Vagina (tissue), 2 donors: Measurements from ENCODE around the gene SLC12A4. TPM values are rescaled to one million over a fixed set of nuclear protein-coding genes. Genes with fewer than 3 reads are reported as not detected.

ENCODE experiments used
- DNase-seq, 2 donors: peaks; one replicate each; pipeline ENCODE4 v3.0.0-alpha.2; 2017; ENCODE audit errors: extremely low spot score in 2 of 2
- H3K27ac ChIP-seq: fragments of 200-600 bp; sonication (generic); one replicate; pipeline ENCODE4 v1.5.1; 2019
- H3K27me3 ChIP-seq: fragments of 200-600 bp; sonication (generic); one replicate; pipeline ENCODE4 v1.5.1; 2019
- H3K36me3 ChIP-seq, 2 donors: fragments of 200-600 bp; sonication (generic); one replicate each; pipeline ENCODE4 v1.5.1; 2017 to 2019
- H3K4me1 ChIP-seq: fragments of 200-600 bp; sonication (generic); one replicate; pipeline ENCODE4 v1.5.1; 2019
- H3K4me3 ChIP-seq, 2 donors: fragments of 200-600 bp; sonication (generic); 1 replicate in 1 of 2; 2 replicates in 1 of 2; pipeline ENCODE4 v1.5.1; 2016 to 2019
- H3K9me3 ChIP-seq: fragments of 200-600 bp; sonication (generic); one replicate; pipeline ENCODE4 v1.5.1; 2019
- POLR2A ChIP-seq, 2 donors: fragments of 450-650 bp; IDR thresholded peaks; one replicate each; pipeline ENCODE4 v1.6.1; 2017; ENCODE audit warnings: antibody characterized with exemption in 2 of 2, mild to moderate bottlenecking in 2 of 2, moderate library complexity in 2 of 2
- POLR2AphosphoS5 ChIP-seq, 2 donors: sonication (generic); formaldehyde crosslinking; IDR thresholded peaks; one replicate each; pipeline ENCODE4 v1.9.0; 2017; ENCODE audit warnings: antibody characterized with exemption in 2 of 2, mild to moderate bottlenecking in 2 of 2, low read depth in 1 of 2; ENCODE audit not compliant: insufficient read depth in 1 of 2
- intact Hi-C: fragments of 100-400 bp; cut with DNase I; formaldehyde crosslinking; loops from one replicate; pipeline ENCODE4 v1.15.1; 2023
- total RNA-seq: library from RNA; depleted of rRNA; stranded (reverse); fragments of >200 nt; gene quantifications from one replicate; pipeline ENCODE4 v1.2.3, GENCODE V29; 2016
- TF ChIP-seq, protein P1 (sequence below), 3 experiments: fragments of 450-650 bp in 2 of 3; fragments of 200-600 bp in 1 of 3; sonication (generic) in 1 of 3; IDR thresholded peaks; one replicate each; pipeline ENCODE4 v1.5.1; 2017 to 2019; ENCODE audit warnings: antibody characterized with exemption in 3 of 3, mild to moderate bottlenecking in 2 of 3, moderate library complexity in 2 of 3

The SLC12A4 gene
- total RNA-seq, 1 donor from 2014 or later: 43.2 TPM

DNA sequence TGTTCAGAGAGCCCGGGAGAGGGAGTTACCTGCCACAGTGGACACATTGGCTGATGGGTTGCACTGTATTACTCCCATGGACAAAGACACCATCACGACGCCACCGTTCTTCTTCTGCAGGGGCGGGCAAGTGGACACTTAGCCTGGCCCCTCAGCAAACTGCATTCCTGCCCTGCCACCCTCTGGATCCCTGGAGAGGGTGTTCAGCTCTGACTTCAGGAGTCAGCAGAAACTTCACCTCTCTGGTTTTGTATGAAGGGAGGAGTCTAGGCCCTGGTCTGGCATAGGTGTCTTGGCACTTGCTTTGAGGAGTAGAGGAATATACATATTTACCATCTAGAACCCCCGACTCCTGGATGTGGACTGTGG, 21.6 kb upstream of the SLC12A4 start:
- no peaks in the 10 kb centered on the region for H3K27me3 ChIP-seq
- H3K4me3 ChIP-seq: no peak overlapping the region
- no peak overlapping the region for H3K27ac ChIP-seq
- intact Hi-C loops: no loop called here
- peaks cover 13% of the 10 kb centered on the region for H3K4me1 ChIP-seq
- TF ChIP-seq POLR2AphosphoS5 (IDR thresholded peaks at IDR 0.05; ENCODE audit: insufficient read depth in 1 of 2, low read depth in 1 of 2) (no peak), POLR2A (IDR thresholded peaks at IDR 0.05) (no peak)
- TF ChIP-seq, protein P1, sequence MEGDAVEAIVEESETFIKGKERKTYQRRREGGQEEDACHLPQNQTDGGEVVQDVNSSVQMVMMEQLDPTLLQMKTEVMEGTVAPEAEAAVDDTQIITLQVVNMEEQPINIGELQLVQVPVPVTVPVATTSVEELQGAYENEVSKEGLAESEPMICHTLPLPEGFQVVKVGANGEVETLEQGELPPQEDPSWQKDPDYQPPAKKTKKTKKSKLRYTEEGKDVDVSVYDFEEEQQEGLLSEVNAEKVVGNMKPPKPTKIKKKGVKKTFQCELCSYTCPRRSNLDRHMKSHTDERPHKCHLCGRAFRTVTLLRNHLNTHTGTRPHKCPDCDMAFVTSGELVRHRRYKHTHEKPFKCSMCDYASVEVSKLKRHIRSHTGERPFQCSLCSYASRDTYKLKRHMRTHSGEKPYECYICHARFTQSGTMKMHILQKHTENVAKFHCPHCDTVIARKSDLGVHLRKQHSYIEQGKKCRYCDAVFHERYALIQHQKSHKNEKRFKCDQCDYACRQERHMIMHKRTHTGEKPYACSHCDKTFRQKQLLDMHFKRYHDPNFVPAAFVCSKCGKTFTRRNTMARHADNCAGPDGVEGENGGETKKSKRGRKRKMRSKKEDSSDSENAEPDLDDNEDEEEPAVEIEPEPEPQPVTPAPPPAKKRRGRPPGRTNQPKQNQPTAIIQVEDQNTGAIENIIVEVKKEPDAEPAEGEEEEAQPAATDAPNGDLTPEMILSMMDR (IDR thresholded peaks at IDR 0.05): no peak
- no peaks in the 10 kb centered on the region for H3K9me3 ChIP-seq
- H3K36me3 ChIP-seq: no peaks in the 10 kb centered on the region
- no peak for DNase-seq

DNA sequence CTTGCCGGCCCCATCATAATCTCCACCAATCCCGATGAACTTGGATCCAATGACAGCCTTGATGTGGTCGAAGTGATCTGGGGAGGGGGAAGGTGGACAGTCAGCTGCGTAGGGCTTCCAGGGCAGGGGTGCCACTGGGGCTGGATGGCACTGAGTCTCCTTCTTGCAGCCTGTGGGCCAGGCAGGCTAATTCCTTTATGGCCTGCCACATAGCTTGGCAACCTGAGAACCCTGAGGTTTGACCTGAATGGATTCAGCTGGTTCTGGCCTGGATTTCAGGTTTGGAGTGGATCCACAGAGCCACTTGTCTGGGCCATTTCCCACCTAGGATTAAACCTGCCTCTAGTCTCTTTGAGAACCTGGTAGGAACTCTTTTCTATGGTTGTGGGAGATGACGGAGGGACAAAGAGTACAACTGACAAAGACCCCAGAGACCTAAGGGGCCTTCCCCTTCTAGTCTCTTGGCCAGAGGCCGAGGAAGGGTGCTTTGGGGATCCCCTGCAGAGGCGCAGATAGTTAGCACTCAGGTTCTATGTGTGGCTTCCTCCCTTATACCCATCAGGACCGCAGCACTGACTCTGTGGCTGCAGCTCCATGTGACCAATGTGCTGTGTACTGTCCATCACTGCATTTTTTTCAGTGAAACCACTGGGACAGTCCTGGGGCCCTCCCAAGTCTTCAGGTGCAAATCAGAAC, 21.0 kb upstream of the SLC12A4 start:
- Histone ChIP-seq H3K36me3 (no peaks in the 10 kb centered on the region), H3K4me3 (no peak overlapping the region), H3K27ac (no peak overlapping the region), H3K4me1 (peaks cover 13% of the 10 kb centered on the region), H3K27me3 (no peaks in the 10 kb centered on the region), H3K9me3 (no peaks in the 10 kb centered on the region)
- TF ChIP-seq, protein P1 (IDR thresholded peaks at IDR 0.05): no peak
- no peak for TF ChIP-seq POLR2A (IDR thresholded peaks at IDR 0.05)
- TF ChIP-seq POLR2AphosphoS5 (IDR thresholded peaks at IDR 0.05; ENCODE audit: insufficient read depth in 1 of 2, low read depth in 1 of 2): no peak
- DNase-seq: no peak
- intact Hi-C loops: no loop called here

DNA sequence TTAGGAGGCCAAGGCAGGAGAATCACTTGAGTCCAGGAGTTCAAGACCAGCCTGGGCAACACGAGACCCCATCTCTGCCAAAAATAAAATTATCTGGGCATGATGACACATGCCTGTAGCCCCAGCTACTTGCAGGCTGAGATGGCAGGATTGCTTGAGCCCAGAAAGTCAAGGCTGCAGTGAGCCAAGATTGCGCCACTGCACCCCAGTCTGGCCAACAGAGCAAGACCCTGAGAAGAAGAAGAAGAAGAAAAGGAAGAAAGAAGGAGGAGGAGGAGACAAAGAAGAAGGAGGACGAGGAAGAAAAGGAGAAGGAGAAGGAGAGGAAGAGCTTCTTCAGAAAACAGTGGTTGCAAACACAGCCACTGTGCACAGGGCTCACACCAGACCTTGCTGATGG, 20.2 kb upstream of the SLC12A4 start:
- Histone ChIP-seq H3K27ac (no peak overlapping the region), H3K4me3 (no peak overlapping the region), H3K9me3 (no peaks in the 10 kb centered on the region), H3K27me3 (no peaks in the 10 kb centered on the region), H3K4me1 (peaks cover 10% of the 10 kb centered on the region), H3K36me3 (no peaks in the 10 kb centered on the region)
- no peak for DNase-seq
- TF ChIP-seq, protein P1 (IDR thresholded peaks at IDR 0.05): no peak
- TF ChIP-seq POLR2AphosphoS5 (IDR thresholded peaks at IDR 0.05; ENCODE audit: insufficient read depth in 1 of 2, low read depth in 1 of 2) (no peak), POLR2A (IDR thresholded peaks at IDR 0.05) (no peak)
- intact Hi-C loops: no loop called here

DNA sequence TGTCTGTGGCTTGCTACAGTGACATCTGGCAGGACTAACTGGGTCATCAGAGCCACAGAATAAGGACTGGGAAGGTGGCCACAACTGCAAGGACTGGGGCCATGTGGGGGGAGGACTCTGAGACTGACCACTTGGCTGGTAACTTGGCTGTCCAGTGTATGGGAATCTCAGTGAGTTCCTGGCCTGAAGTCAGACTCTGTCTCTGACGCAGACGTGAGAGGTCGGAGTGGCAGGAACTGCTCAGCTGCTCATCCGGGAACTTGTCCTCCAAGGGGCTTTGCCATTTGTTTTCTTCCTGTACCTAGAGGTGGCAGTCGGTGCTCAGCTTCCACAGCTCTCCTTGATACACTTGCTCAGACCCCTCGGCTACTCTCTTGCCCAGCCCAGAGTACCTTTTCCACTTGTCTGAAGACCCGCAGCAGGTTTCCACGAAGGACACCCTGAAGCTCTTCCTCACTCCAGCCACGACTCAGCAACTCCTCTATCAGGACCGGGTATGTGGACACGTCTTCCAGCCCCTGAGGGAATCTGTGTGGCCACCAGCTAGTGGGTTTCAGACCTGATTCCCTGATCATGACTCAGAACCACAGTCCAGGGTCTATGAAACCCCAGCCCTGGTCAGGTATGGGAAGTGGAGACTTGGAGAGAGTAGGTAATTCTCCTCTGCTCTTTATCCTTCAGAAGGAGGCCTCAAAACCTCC, 19.2 kb upstream of the SLC12A4 start:
- no peaks in the 10 kb centered on the region for H3K4me1 ChIP-seq
- no peaks in the 10 kb centered on the region for H3K9me3 ChIP-seq
- TF ChIP-seq POLR2A (IDR thresholded peaks at IDR 0.05): no peak
- TF ChIP-seq, protein P1 (IDR thresholded peaks at IDR 0.05): no peak
- TF ChIP-seq POLR2AphosphoS5 (IDR thresholded peaks at IDR 0.05; ENCODE audit: insufficient read depth in 1 of 2, low read depth in 1 of 2): no peak
- no peaks in the 10 kb centered on the region for H3K27me3 ChIP-seq
- H3K36me3 ChIP-seq: no peaks in the 10 kb centered on the region
- intact Hi-C loops: no loop called here
- no peak for DNase-seq
- H3K4me3 ChIP-seq: no peak overlapping the region
- H3K27ac ChIP-seq: no peak overlapping the region

DNA sequence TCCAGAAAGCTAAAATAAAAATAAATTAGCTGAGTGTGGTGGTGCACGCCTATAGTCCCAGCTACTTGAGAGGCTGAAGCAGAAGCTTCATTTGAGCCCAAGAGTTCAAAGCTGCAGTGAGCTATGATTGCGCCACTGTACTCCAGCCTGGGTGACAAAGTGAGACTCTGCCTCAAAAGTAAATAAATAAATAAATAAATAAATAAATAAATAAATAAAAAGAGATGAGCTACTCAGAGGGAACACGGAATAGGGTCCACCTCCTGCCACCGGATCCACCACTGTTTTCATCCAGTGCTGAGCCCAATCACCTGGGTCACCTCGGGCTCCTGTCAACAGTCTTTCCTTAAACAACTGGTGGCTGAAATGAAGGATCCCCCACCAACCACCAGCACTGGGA, 18.5 kb upstream of the SLC12A4 start:
- DNase-seq: no peak
- intact Hi-C loops: no loop called here
- TF ChIP-seq POLR2A (IDR thresholded peaks at IDR 0.05) (no peak), POLR2AphosphoS5 (IDR thresholded peaks at IDR 0.05; ENCODE audit: insufficient read depth in 1 of 2, low read depth in 1 of 2) (no peak)
- TF ChIP-seq, protein P1 (IDR thresholded peaks at IDR 0.05): no peak
- H3K4me3 ChIP-seq: no peak overlapping the region
- H3K27ac ChIP-seq: no peak overlapping the region
- no peaks in the 10 kb centered on the region for H3K4me1 ChIP-seq
- no peaks in the 10 kb centered on the region for H3K9me3 ChIP-seq
- no peaks in the 10 kb centered on the region for H3K27me3 ChIP-seq
- no peaks in the 10 kb centered on the region for H3K36me3 ChIP-seq
